HepG2 (cell line): ENCODE results near the gene CCT3. TPM values are rescaled to one million over a fixed set of nuclear protein-coding genes. Genes with fewer than 3 reads are reported as not detected.

Experiments used
- HNRNPL ChIP-seq: fragments of 200-400 bp; formaldehyde crosslinking; IDR thresholded peaks from 2 replicates; pipeline ENCODE4 v1.6.1; 2017; ENCODE audit warnings: mild to moderate bottlenecking, low read depth, low read length
- MIER3 ChIP-seq: IDR thresholded peaks from 2 replicates; pipeline ENCODE4 v1.6.1; 2016; ENCODE audit warnings: missing compliant biosample characterization, borderline replicate concordance
- NFATC3 ChIP-seq: sonication (generic); formaldehyde crosslinking; IDR thresholded peaks from 2 replicates; pipeline ENCODE4 v1.5.1; 2020; ENCODE audit warnings: mild to moderate bottlenecking, missing genetic modification reagents
- polyA plus RNA-seq, 8 experiments: library from polyadenylated mRNA; depleted of rRNA in 3 of 8; stranded (reverse) in 7 of 8; unstranded in 1 of 8; fragments of >200 nt; fragmentation: Illumina TruSeq in 4 of 8; extraction: Trizol in 4 of 8; gene quantifications; 2 replicates each; pipeline versions ENCODE4 v1.2.1 to v1.2.3, GENCODE V29; 2011 to 2016; ENCODE audit warnings: low read depth in 4 of 8, missing spikeins in 1 of 8, mixed read lengths in 1 of 8; ENCODE audit not compliant: insufficient read depth in 1 of 8
- total RNA-seq, 5 experiments: library from RNA; depleted of rRNA; stranded (reverse); fragments of >200 nt; fragmentation: Illumina TruSeq; extraction: Trizol; gene quantifications; 2 replicates each; pipeline ENCODE4 v1.2.3, GENCODE V29; 2016; ENCODE audit warnings: low read depth in 1 of 5
- TF ChIP-seq, protein P1 (sequence below), 2 experiments: fragments of 450-650 bp in 1 of 2; sonication (generic) in 1 of 2; formaldehyde crosslinking; IDR thresholded peaks; 2 replicates each; pipeline versions ENCODE4 v1.5.0 to v1.8.0; 2020 to 2022; ENCODE audit warnings: mild to moderate bottlenecking in 1 of 2, missing genetic modification reagents in 1 of 2
- TF ChIP-seq, protein P2 (sequence below): IDR thresholded peaks from 2 replicates; pipeline ENCODE4 v1.6.1; 2016; ENCODE audit warnings: missing biosample characterization, missing genetic modification reagents, low read depth
- TF ChIP-seq, protein P3 (sequence below): sonication (generic); formaldehyde crosslinking; IDR thresholded peaks from 2 replicates; pipeline ENCODE4 v1.5.0; 2020; ENCODE audit warnings: mild to moderate bottlenecking, missing genetic modification reagents, borderline replicate concordance
- TF ChIP-seq, protein P4 (sequence below): sonication (generic); formaldehyde crosslinking; IDR thresholded peaks from 2 replicates; pipeline ENCODE4 v1.5.1; 2020; ENCODE audit warnings: mild to moderate bottlenecking, missing genetic modification reagents, borderline replicate concordance
- TF ChIP-seq, protein P5 (sequence below): sonication (generic); formaldehyde crosslinking; IDR thresholded peaks from 2 replicates; pipeline ENCODE4 v1.4.0; 2020; ENCODE audit warnings: missing genetic modification reagents, borderline replicate concordance
- TF ChIP-seq, protein P6 (sequence below): sonication (generic); formaldehyde crosslinking; IDR thresholded peaks from 2 replicates; pipeline ENCODE4 v1.5.0; 2020; ENCODE audit warnings: mild to moderate bottlenecking, missing genetic modification reagents
- TF ChIP-seq, protein P7 (sequence below): sonication (generic); formaldehyde crosslinking; IDR thresholded peaks from 2 replicates; pipeline ENCODE4 v1.4.0; 2020; ENCODE audit warnings: missing genetic modification reagents
- TF ChIP-seq, protein P8 (sequence below): sonication (generic); formaldehyde crosslinking; IDR thresholded peaks from 2 replicates; pipeline ENCODE4 v1.5.0; 2020; ENCODE audit warnings: missing genetic modification reagents, mild to moderate bottlenecking, borderline replicate concordance

Gene CCT3
- total and polyA plus RNA-seq, 2 of the 13 experiments (the other 11 are each of a cell fraction or from before 2014, with no cell fraction given), result 319 to 615 TPM

DNA sequence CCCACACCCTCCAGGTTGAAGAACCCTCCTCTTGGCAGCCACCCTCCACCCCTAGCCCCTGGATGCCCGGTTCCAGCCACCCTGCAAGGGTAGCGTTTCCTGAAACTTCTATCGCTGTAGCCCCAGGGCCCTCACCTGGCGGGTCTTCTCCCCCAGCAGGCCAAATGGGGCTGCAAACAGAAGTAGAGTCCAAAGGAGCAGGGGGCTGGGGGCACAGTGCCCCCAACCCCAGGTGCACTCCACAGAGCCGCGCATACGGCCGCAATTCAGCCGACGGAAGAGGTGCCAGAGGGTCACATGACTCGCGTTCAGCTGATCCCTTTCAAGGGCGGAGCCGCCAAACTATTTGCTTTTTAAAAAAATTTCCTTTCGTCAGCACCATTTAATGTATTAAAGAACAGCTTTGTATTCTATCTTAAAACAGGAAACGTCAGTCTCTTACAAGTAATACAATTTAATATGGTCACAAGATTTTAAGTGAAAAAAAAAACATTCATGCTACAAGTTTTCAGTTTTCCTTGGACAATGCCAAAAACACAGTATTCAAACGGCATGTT lies 42.6 kb downstream of the CCT3 start, which contains the start of gene GLMP (continued):
- TF ChIP-seq, protein P1, sequence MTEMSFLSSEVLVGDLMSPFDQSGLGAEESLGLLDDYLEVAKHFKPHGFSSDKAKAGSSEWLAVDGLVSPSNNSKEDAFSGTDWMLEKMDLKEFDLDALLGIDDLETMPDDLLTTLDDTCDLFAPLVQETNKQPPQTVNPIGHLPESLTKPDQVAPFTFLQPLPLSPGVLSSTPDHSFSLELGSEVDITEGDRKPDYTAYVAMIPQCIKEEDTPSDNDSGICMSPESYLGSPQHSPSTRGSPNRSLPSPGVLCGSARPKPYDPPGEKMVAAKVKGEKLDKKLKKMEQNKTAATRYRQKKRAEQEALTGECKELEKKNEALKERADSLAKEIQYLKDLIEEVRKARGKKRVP (CRISPR knock-in tag; IDR thresholded peaks at IDR 0.05), result no peak
- TF ChIP-seq HNRNPL, result peak; percentile 64; the same call in 1 of the 2 replicates
- TF ChIP-seq, protein P2, sequence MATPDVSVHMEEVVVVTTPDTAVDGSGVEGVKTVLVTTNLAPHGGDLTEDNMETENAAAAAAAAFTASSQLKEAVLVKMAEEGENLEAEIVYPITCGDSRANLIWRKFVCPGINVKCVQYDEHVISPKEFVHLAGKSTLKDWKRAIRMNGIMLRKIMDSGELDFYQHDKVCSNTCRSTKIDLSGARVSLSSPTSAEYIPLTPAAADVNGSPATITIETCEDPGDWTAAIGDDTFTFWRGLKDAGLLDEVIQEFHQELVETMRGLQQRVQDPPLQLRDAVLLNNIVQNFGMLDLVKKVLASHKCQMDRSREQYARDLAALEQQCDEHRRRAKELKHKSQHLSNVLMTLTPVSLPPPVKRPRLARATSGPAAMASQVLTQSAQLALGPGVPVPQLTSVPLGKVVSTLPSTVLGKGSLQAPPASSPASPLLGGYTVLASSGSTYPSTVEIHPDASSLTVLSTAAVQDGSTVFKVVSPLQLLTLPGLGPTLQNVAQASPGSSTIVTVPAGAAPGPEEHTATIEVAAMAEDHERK (CRISPR knock-in tag), result no peak
- TF ChIP-seq, protein P3, sequence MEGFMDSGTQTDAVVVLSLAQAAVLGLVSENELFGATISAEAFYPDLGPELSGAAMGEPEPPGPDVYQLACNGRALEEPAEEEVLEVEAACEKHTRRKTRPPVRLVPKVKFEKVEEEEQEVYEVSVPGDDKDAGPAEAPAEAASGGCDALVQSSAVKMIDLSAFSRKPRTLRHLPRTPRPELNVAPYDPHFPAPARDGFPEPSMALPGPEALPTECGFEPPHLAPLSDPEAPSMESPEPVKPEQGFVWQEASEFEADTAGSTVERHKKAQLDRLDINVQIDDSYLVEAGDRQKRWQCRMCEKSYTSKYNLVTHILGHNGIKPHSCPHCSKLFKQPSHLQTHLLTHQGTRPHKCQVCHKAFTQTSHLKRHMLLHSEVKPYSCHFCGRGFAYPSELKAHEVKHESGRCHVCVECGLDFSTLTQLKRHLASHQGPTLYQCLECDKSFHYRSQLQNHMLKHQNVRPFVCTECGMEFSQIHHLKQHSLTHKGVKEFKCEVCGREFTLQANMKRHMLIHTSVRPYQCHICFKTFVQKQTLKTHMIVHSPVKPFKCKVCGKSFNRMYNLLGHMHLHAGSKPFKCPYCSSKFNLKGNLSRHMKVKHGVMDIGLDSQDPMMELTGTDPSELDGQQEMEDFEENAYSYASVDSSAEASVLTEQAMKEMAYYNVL (CRISPR knock-in tag), result no peak
- TF ChIP-seq, protein P4, sequence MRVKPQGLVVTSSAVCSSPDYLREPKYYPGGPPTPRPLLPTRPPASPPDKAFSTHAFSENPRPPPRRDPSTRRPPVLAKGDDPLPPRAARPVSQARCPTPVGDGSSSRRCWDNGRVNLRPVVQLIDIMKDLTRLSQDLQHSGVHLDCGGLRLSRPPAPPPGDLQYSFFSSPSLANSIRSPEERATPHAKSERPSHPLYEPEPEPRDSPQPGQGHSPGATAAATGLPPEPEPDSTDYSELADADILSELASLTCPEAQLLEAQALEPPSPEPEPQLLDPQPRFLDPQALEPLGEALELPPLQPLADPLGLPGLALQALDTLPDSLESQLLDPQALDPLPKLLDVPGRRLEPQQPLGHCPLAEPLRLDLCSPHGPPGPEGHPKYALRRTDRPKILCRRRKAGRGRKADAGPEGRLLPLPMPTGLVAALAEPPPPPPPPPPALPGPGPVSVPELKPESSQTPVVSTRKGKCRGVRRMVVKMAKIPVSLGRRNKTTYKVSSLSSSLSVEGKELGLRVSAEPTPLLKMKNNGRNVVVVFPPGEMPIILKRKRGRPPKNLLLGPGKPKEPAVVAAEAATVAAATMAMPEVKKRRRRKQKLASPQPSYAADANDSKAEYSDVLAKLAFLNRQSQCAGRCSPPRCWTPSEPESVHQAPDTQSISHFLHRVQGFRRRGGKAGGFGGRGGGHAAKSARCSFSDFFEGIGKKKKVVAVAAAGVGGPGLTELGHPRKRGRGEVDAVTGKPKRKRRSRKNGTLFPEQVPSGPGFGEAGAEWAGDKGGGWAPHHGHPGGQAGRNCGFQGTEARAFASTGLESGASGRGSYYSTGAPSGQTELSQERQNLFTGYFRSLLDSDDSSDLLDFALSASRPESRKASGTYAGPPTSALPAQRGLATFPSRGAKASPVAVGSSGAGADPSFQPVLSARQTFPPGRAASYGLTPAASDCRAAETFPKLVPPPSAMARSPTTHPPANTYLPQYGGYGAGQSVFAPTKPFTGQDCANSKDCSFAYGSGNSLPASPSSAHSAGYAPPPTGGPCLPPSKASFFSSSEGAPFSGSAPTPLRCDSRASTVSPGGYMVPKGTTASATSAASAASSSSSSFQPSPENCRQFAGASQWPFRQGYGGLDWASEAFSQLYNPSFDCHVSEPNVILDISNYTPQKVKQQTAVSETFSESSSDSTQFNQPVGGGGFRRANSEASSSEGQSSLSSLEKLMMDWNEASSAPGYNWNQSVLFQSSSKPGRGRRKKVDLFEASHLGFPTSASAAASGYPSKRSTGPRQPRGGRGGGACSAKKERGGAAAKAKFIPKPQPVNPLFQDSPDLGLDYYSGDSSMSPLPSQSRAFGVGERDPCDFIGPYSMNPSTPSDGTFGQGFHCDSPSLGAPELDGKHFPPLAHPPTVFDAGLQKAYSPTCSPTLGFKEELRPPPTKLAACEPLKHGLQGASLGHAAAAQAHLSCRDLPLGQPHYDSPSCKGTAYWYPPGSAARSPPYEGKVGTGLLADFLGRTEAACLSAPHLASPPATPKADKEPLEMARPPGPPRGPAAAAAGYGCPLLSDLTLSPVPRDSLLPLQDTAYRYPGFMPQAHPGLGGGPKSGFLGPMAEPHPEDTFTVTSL, result no peak
- TF ChIP-seq, protein P5, sequence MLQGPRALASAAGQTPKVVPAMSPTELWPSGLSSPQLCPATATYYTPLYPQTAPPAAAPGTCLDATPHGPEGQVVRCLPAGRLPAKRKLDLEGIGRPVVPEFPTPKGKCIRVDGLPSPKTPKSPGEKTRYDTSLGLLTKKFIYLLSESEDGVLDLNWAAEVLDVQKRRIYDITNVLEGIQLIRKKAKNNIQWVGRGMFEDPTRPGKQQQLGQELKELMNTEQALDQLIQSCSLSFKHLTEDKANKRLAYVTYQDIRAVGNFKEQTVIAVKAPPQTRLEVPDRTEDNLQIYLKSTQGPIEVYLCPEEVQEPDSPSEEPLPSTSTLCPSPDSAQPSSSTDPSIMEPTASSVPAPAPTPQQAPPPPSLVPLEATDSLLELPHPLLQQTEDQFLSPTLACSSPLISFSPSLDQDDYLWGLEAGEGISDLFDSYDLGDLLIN (CRISPR knock-in tag), result no peak
- TF ChIP-seq, protein P6, sequence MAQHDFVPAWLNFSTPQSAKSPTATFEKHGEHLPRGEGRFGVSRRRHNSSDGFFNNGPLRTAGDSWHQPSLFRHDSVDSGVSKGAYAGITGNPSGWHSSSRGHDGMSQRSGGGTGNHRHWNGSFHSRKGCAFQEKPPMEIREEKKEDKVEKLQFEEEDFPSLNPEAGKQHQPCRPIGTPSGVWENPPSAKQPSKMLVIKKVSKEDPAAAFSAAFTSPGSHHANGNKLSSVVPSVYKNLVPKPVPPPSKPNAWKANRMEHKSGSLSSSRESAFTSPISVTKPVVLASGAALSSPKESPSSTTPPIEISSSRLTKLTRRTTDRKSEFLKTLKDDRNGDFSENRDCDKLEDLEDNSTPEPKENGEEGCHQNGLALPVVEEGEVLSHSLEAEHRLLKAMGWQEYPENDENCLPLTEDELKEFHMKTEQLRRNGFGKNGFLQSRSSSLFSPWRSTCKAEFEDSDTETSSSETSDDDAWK (CRISPR knock-in tag), result no peak
- TF ChIP-seq, protein P7, sequence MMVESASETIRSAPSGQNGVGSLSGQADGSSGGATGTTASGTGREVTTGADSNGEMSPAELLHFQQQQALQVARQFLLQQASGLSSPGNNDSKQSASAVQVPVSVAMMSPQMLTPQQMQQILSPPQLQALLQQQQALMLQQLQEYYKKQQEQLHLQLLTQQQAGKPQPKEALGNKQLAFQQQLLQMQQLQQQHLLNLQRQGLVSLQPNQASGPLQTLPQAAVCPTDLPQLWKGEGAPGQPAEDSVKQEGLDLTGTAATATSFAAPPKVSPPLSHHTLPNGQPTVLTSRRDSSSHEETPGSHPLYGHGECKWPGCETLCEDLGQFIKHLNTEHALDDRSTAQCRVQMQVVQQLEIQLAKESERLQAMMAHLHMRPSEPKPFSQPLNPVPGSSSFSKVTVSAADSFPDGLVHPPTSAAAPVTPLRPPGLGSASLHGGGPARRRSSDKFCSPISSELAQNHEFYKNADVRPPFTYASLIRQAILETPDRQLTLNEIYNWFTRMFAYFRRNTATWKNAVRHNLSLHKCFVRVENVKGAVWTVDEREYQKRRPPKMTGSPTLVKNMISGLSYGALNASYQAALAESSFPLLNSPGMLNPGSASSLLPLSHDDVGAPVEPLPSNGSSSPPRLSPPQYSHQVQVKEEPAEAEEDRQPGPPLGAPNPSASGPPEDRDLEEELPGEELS, result 0 out of 2 replicates have a peak, but pooled peaks have one; percentile 9
- TF ChIP-seq NFATC3 (CRISPR knock-in tag), result no peak
- no peak for TF ChIP-seq MIER3 (CRISPR knock-in tag)
- TF ChIP-seq, protein P8, sequence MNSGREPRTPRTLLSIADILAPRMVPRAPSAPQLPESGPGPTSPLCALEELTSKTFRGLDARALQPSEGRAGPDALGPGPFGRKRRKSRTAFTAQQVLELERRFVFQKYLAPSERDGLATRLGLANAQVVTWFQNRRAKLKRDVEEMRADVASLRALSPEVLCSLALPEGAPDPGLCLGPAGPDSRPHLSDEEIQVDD, result no peak
